ENCODE data around the gene CFAP410.
A peak's percentile ranks its signal among the peaks of the same experiment; 100 is the strongest.
"Not testable (repeated sequence)": the region's sequence is repeated elsewhere in the genome, so short reads cannot be mapped to it uniquely, and the experiment has no call there.

Gene CFAP410

DNA sequence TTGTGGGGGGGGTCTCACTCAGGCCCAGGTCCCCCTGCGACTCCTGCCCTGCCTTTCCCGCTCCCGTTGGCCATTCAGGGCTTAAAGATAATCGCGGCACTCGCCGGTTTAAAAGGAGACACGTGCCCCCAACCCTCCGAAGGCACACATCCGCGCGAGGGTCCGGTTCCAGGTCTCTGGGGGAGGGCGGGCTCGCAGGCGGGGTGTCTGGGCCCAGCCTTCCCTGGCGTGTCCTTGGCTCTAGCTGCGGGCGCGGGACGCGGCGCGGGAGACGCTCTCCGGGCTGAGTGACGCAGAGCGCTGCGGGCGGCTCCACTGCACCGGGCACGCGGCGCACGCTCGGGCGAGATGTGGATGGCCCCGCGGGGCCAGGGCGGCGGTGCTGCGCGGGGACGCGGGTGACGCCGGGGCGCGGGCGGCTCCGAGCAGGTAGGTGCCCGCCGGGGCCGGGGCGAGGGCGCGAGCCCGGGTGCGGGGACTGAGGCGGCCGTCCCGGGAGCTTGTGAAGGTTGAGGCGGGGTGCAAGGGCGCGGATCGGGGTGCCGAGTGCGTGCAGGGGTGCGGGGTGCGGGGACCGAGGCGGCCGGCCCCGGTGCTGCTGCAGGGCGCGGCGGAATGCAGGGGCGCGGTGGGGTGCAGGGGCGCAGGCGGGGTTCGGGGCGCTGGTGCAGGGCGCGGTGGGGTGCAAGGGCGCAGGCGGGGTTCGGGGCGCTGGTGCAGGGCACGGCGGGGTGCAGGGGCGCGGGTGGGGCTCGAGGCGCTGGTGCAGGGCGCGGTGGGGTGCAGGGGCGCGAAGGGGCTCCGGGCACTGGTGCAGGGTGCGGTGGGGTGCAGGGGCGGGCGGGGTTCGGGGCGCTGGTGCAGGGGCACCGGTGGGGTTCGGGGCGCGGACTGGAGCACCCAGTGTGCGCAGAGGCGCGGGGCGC is 10.9 kb upstream of the CFAP410 start:
- no peak for DNase-seq

DNA sequence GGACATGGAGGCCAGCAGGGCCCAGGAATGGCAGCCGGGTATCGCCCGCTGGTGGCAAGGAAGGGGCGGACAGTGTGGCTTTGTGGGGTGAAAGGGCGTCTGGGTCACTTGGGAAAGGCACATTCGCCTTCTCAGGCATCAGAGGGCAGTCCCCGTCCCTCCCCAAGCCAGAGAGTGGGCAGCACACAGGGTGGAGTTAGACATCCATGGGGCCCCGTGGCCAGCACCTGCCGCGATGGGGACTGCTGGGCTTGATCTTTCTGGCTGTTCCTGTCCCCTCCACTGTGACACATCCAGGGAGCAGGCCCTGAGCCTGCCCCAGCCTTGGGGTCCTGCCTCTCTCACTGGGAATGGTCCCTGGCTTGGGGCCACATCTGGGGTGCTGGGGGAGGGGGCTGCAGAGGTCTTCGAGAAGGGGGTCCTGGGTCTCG is 10.2 kb upstream of the CFAP410 start:
- DNase-seq: no peak

DNA sequence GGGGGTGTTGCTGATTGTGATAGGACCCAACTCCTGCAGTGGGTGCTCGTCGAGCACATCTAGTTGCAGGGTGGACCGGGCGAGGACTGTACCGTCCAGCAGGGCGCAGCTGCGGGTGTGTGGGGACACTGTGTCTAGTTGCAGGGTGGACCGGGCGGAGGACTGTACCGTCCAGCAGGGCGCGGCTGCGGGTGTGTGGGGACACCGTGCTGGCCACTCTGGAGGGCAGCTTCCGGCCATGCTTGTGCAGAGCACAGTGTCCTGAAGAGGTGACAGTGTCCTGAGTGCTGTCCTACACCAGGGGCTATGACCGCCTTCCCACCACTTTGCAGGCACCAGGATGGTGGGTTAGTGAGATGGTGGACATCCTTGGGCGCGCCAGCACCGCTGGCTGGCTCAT is 9.7 kb upstream of the CFAP410 start:
- no peak for DNase-seq

DNA sequence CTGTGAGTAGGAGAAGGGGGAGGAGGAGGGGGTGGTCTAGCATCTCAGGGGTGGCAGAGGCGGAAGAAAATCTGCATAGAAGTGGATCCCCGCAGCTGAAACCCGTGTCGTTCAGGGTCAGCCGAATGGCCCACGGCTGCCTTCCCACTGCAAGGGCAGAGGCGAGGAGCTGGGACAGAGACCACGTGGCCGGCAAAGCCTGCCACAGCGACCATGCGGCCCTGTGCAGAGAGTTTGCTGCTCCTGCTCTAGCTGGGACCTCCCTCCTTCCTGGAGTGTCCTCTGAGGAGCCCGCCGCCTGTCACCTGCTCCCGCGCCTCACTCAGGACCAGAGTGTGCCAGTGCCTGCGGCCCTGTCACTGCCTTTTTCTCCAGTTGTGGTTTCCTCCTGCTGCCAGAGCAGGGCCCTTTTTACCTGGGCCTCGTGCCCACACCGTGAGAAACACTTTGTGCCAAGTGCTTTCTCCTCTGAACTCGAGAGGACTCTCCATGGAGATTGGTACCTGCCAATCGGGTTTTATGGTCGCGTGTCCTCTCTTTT is 8.8 kb upstream of the CFAP410 start:
- DNase-seq: no peak

GRCh38 chr21:44345495-44345894 is 6.3 kb upstream of the CFAP410 start:
- no peak for DNase-seq

DNA sequence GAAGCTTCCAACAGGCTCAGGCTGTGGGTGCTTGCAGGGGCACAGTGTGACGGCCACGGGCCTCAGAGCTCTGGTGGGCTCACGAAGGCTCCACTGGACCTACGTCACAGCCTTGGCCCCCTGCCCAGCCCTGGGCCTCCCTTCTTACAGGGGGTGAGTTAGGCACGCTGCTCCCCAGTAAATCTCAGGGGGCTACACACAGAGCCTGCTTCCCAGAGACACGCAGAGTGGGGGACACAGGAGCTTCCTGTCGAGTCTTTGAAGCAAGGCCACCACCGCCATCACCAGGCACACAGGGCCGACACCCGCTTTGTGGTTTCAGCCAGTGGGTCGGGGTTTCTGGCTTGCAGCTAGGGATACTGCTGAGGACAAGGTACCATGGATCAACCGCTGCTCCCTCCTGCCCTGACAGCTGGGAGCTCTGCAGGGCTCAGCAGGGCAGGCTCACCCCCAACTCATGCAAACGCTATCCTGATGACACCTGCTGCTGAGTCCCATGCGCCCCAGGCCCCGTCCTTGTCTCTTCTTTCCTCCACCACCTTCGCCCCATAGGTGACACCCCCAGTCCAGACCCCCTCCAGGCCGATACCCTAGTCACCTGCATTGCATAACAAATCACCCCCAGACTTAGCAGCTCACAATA is 5.5 kb upstream of the CFAP410 start:
- DNase-seq: no peak

DNA sequence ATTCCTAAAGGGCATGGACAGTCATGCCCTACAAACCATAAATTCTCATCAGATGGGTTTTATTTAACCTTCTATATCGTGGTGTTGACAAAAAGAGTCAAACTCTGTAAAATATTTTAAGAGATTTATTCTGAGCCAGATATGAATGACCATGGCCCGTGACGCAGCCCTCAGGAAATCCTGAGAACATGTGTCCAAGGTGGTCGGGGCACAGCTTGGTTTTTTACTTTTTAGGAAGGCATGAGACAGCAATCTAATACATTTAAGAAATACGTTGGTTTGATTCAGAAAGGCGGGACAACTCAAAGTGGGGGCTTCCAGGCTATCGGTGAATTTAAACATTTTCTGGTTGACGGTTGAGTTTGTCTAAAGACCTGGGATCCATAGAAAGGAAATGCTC is 3.8 kb upstream of the CFAP410 start:
- not testable (repeated sequence) for DNase-seq

DNA sequence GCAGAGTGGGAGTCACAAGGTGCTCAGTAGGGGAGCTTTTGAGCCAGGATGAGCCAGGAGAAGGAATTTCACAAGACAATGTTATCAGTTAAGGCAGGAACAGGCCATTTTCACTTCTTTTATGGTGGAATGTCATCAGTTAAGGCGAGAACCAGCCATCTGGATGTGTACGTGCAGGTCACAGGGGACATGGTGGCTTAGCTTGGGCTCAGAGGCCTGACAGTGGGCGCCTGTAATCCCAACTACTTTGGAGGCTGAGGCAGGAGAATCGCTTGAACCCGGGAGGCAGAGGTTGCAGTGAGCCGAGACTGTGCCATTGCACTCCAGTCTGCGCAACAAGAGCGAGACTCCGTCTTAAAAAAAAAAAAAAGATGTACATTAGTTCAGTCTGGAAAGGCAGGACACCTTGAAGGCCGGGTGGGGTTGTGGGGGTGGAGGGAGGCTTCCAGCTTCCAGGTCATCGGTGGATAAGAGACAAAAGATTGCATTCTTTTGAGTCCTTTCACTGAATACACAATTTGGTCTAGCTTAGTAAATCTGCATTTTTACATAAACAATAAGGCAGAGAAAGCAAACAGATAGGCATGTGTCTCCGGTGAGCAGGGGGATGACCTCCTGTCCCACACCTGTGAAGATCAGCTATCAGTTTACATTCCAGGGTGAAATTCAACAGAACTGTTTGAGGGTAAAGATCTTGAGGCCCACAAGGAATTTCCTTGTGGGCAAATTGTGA is 2.7 kb upstream of the CFAP410 start:
- DNase-seq: not testable (repeated sequence)

GRCh38 chr21:44337941-44338895 is 972 bp downstream of the CFAP410 start:
- DNase-seq: no peak

DNA sequence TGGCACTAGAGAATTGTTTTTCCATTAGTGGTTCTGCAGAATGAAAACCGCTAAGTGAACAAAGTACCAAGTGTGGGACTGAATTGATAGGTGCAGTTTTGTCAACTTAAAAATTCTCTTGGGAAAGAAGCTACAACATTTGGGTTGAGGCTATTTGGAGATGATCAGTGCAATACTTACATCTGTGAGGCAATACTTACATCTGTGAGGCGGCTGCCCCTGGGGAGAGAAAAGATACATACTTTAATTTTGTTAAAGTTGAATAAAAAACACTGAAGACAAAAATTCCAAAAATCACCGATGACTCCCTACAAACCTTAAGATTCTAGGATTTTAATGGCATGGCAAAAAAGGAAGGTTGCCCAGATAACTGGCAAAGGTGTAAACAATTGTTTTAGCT is 1.7 kb downstream of the CFAP410 start:
- DNase-seq: no peak

- DNase-seq: no peak
Measured at GRCh38 chr21:44335266-44336059, 3.7 kb downstream of the CFAP410 start.

GRCh38 chr21:44334329-44335030 is 4.7 kb downstream of the CFAP410 start:
- no peak for DNase-seq

DNA sequence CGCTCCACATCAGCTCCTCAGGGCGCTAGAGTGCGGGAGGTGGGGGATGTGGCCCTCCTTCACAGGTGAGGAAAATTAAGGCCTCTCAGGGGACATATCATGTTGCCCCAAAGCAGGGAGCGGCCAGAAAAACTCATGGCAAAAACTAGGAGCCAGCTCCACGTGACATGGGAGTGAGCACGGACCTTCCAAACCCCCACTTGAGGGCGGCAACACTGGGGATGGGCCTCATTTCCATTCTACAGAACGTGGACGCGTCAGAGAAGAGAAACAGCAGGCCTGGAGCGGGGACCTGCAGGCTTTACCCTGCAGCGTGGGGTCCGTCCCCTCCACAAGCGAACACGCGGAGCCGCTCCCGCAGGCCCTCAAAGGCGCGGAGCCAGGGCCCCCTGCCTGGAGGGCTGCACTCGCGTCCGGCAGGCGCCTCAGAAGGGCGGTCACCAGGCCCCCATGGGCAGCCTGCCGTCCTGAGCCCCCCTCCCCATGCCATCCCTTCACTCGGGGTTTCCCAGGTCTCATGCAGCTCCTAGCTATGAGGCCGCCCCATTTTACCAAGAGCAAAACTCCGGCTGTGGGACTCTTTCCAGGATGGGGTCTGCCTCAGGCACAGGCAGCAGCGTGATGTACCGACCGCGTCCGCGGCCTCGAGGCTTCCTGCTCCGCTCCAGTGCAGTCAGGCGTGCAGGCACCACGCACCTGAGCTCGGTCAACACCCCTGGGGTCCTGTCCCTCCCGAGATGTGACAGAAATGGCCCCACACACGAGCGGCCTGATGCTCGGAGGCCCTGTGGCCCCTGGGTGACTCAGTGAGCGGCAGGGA is 5.5 kb downstream of the CFAP410 start:
- no peak for DNase-seq

DNA sequence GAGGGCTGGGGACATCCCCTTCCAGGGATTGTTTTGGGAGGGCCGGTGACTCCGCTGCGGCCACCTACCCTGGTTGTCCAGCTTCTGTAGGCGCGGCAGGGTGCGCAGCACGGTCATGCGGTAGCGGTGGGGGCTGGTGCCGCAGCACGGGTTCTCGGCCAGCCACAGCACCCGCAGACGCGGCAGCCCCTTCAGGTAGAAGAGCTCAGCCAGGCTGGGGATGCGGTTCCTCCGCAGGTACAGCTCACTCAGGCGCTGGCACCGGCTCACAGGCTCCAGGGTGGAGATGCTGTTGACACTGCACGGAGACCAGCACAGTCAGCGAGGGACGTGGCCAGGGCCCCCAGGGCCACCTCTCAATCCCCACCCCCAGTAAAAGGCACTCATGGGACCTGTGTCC is 6.2 kb downstream of the CFAP410 start:
- no peak for DNase-seq

DNA sequence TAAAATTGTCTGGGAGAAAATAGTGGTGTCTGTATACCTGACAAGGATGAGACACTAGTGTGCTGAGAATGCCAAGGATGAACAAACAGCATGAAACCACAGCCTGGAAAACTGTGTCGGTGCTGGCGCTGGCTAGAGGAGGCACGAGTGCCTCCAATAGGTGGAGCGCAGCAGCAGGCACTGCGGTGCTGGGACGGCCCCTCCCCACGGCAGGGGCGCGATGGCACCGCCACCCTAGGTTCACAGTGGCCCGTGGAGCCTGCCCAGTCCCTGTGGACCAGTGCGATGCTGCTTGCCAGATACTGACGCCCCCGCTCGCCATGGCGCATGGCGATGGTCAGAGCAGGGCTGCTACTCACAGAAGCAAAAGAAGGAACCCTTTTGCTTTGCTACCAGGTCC is 6.8 kb downstream of the CFAP410 start:
- DNase-seq: peak; percentile 89

GRCh38 chr21:44331650-44332307 is 7.4 kb downstream of the CFAP410 start:
- DNase-seq: peak; percentile 91

DNA sequence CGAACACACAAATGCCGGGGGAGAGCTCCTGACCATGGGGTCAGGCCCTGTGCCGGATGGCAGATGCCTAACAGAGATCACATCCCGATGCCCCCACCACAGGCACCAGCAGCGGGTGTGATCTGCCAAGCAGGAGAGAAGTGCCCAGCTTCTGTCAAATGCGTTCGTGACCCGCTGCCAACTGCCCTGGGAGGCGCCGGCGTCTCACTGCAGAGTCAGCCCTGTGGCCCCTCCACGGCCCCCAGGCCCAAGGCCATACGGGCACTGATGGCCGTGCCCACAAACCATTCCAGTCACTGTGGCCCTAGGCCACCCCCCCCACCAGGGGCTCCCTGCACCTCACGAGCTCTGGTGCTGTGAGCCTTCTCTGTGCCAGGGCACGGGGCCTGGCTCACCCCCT is 8.0 kb downstream of the CFAP410 start:
- DNase-seq: no peak

- DNase-seq: no peak
Measured at GRCh38 chr21:44330698-44331097, 8.5 kb downstream of the CFAP410 start.
